ENCODE results near the gene PERCC1. TPM values are rescaled to one million over a fixed set of nuclear protein-coding genes. Genes with fewer than 3 reads are reported as not detected.

PERCC1 gene
- total RNA-seq, 4 donors from 2014 or later, result not detected

DNA sequence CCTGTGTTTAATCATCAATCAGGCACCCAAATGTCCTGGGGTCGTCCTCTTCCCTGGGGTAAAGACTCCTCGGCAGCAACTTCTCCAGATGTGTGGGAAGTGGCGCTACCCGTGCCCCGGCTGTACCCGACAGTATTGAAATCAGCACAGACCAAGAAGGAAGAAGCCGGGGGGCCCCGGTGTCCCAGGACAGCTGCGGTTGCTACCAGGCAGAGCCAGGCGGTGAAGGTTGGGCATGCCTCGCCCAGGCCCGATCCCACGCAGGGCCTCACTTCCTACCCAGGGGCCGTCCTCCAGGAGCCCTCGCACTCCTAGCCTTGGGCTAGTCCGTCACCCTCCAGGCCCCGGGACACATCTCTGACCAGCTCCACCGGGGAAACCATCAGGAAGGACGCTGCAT is 22.4 kb downstream of the PERCC1 start:
- TF ChIP-seq, protein P1, sequence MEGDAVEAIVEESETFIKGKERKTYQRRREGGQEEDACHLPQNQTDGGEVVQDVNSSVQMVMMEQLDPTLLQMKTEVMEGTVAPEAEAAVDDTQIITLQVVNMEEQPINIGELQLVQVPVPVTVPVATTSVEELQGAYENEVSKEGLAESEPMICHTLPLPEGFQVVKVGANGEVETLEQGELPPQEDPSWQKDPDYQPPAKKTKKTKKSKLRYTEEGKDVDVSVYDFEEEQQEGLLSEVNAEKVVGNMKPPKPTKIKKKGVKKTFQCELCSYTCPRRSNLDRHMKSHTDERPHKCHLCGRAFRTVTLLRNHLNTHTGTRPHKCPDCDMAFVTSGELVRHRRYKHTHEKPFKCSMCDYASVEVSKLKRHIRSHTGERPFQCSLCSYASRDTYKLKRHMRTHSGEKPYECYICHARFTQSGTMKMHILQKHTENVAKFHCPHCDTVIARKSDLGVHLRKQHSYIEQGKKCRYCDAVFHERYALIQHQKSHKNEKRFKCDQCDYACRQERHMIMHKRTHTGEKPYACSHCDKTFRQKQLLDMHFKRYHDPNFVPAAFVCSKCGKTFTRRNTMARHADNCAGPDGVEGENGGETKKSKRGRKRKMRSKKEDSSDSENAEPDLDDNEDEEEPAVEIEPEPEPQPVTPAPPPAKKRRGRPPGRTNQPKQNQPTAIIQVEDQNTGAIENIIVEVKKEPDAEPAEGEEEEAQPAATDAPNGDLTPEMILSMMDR (IDR thresholded peaks at IDR 0.05; ENCODE audit: low read depth), result no peak

GRCh38 chr16:1454561-1454960 is 23.7 kb downstream of the PERCC1 start:
- TF ChIP-seq, protein P1 (IDR thresholded peaks at IDR 0.05; ENCODE audit: low read depth), result no peak

DNA sequence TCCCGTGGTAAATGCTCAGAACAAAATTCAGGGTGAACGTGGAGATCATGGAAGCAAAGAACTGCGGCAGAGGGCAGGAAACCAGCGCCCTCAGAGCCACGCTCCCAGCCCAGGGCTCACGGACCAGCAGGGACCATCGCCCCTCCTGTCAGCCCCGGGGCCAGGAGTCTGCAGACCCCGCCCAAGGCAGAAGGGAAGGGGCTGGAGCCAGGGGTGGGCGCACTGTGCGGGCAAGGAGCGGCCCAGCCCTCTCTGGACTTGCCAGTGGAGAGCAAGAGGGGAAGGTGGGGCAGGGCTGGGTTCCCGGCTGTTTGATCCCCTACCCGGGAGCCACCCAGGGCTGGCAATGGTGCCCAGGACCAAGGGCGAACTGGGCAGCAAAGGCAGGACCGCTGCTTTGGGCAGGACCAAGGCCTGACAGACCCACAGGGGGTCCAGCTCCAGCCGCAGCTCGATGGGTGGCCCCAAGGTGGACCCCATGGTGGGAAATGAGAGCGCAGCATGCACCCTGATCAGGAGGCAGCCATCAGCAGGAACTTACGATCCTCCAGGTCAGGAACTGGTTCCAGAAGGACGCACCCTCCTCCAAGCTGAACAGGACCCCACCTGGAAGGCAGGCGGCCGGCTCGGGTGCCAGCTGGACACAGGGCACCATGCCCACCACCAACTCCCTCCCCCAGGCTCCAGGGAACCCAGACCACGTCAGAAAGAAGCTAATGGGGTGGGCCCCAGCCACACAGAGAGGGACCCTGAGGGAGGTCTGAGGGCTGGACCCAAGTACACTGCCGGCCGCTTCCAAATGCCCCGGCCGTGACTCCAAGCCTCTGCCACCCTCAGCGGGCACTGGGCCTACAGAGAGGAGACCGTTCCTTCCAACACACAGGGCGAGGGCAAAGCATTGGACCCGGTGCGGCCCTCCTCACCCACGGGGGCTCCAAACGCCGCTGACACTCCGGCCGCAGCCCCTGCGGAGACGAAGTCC is 24.6 kb downstream of the PERCC1 start:
- TF ChIP-seq, protein P1 (IDR thresholded peaks at IDR 0.05; ENCODE audit: low read depth), result no peak

DNA sequence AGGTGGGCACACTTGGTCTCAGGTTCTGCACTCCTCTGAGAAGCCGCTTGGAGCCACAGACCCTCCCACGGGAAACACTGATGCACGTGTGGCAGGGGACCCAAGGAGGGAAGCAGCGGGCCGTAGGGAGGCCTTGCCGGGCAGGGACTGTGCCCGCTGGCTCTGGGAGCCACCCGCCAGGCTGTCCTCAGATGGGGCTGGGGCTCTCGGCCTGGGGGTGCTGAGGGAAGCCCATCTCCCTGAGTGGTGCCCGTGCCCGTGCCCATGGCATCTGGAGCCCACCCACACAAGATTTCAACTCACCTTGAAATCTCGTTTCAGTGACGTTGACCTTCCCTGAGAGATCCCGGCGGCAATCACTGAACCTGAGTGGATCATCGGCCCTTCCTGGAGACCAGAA is 26.1 kb downstream of the PERCC1 start:
- TF ChIP-seq, protein P1 (IDR thresholded peaks at IDR 0.05; ENCODE audit: low read depth), result no peak

GRCh38 chr16:1457489-1458245 is 26.8 kb downstream of the PERCC1 start:
- TF ChIP-seq, protein P1 (IDR thresholded peaks at IDR 0.05; ENCODE audit: low read depth), result no peak

GRCh38 chr16:1458336-1458976 is 27.6 kb downstream of the PERCC1 start:
- TF ChIP-seq, protein P1 (IDR thresholded peaks at IDR 0.05; ENCODE audit: low read depth), result no peak

GRCh38 chr16:1458977-1459341 is 28.1 kb downstream of the PERCC1 start:
- TF ChIP-seq, protein P1 (IDR thresholded peaks at IDR 0.05; ENCODE audit: low read depth), result no peak

Data from subcutaneous adipose tissue (tissue), 4 donors.